ENCODE measurements around the gene SF3B1. TPM values are rescaled to one million over a fixed set of nuclear protein-coding genes. Genes with fewer than 3 reads are reported as not detected.
"Not testable (repeated sequence)": the region's sequence is repeated elsewhere in the genome, so short reads cannot be mapped to it uniquely, and the experiment has no call there.

SF3B1 gene
- total RNA-seq, 2 donors from 2014 or later, result 361 to 396 TPM

- Histone ChIP-seq H3K4me3 (no peak overlapping the region), H3K27ac (no peak overlapping the region), H3K36me3 (replicated peaks in 1 of 2; ENCODE audit: insufficient read depth in 1 of 2, low read depth in 2 of 2) (no peaks in the 10 kb centered on the region), H3K27me3 (no peaks in the 10 kb centered on the region), H3K9me3 (no peaks in the 10 kb centered on the region), H3K4me1 (no peaks in the 10 kb centered on the region)
- no peak for DNase-seq
- intact Hi-C loops (cut with DNase I), result no loop called here
- 49 to 53% methylated on average over 4 of the region's 4 CpGs for WGBS, 2 donors
- TF ChIP-seq CTCF (IDR thresholded peaks at IDR 0.05) (no peak), POLR2A (IDR thresholded peaks at IDR 0.05) (no peak)
- no peak for ATAC-seq
These were observed 51.0 kb downstream of the SF3B1 start for GRCh38 chr2:197383825-197384224.

- TF ChIP-seq POLR2A (IDR thresholded peaks at IDR 0.05), result no peak
- TF ChIP-seq CTCF (IDR thresholded peaks at IDR 0.05), result no peak
- no peak for DNase-seq
- Histone ChIP-seq H3K36me3 (replicated peaks in 1 of 2; ENCODE audit: insufficient read depth in 1 of 2, low read depth in 2 of 2) (no peaks in the 10 kb centered on the region), H3K27me3 (no peaks in the 10 kb centered on the region), H3K4me3 (no peak overlapping the region), H3K27ac (no peak overlapping the region), H3K4me1 (no peaks in the 10 kb centered on the region), H3K9me3 (no peaks in the 10 kb centered on the region)
- WGBS, 2 donors, result 29 to 31% methylated on average over 1 of the region's 1 CpG
- ATAC-seq, result no peak
- intact Hi-C loops (cut with DNase I), result no loop called here
These were observed 53.2 kb downstream of the SF3B1 start for GRCh38 chr2:197381641-197382040.

GRCh38 chr2:197379918-197380309 is 54.9 kb downstream of the SF3B1 start:
- not testable (repeated sequence) for H3K4me1 ChIP-seq; ATAC-seq; H3K36me3 ChIP-seq (replicated peaks in 1 of 2; ENCODE audit: insufficient read depth in 1 of 2, low read depth in 2 of 2); H3K4me3 ChIP-seq; DNase-seq; H3K9me3 ChIP-seq; H3K27ac ChIP-seq; H3K27me3 ChIP-seq
- 59 to 63% methylated on average over 5 of the region's 5 CpGs for WGBS, 2 donors
- intact Hi-C loops (cut with DNase I), result loop anchor here (5.0 kb wide), 1 partner anchor 188 kb away; no protein-coding TSS in a partner anchor

- DNase-seq; H3K27me3 ChIP-seq; ATAC-seq; H3K9me3 ChIP-seq; H3K4me3 ChIP-seq; H3K4me1 ChIP-seq; H3K36me3 ChIP-seq (replicated peaks in 1 of 2; ENCODE audit: insufficient read depth in 1 of 2, low read depth in 2 of 2); H3K27ac ChIP-seq: not testable (repeated sequence)
- WGBS, 2 donors, result 40 to 44% methylated on average over 3 of the region's 3 CpGs
- intact Hi-C loops (cut with DNase I), result loop anchor here (5.0 kb wide), 1 partner anchor 187 kb away; no protein-coding TSS in a partner anchor
These were observed 55.4 kb downstream of the SF3B1 start for GRCh38 chr2:197379308-197379917.

- H3K27me3 ChIP-seq, result no peaks in the 10 kb centered on the region
- H3K27ac ChIP-seq, result no peak overlapping the region
- no peak overlapping the region for H3K4me3 ChIP-seq
- intact Hi-C loops (cut with DNase I), result loop anchor here (5.0 kb wide), 1 partner anchor 186 kb away; no protein-coding TSS in a partner anchor
- H3K9me3 ChIP-seq, result no peaks in the 10 kb centered on the region
- H3K36me3 ChIP-seq (replicated peaks in 1 of 2; ENCODE audit: insufficient read depth in 1 of 2, low read depth in 2 of 2), result no peaks in the 10 kb centered on the region
- 24 to 37% methylated on average over 16 to 17 of the region's 17 CpGs for WGBS, 2 donors
- ATAC-seq, result peak; percentile 87
- no peaks in the 10 kb centered on the region for H3K4me1 ChIP-seq
- DNase-seq, result peak; percentile 49 to 62 (median 58)
- TF ChIP-seq CTCF (IDR thresholded peaks at IDR 0.05) (peak; percentile 54 to 88 (median 77)), POLR2A (IDR thresholded peaks at IDR 0.05) (no peak)
These were observed 56.1 kb downstream of the SF3B1 start for GRCh38 chr2:197378494-197379307.
